MM.1S (cell line): ENCODE data around the gene GABARAPL1.

Source experiments
- DNase-seq: peaks from one replicate; pipeline ENCODE4 v3.0.0-alpha.2; 2015
- H2AFZ ChIP-seq: fragments of 300-600 bp; sonication (generic); 2 replicates; pipeline ENCODE4 v1.6.0; 2016; ENCODE audit warnings: antibody characterized with exemption, low read length
- H3F3A ChIP-seq: fragments of 300-600 bp; sonication (generic); 2 replicates; pipeline ENCODE4 v1.6.1; 2016; ENCODE audit warnings: mild to moderate bottlenecking, antibody characterized with exemption, low read length, moderate library complexity, mixed read lengths; ENCODE audit not compliant: insufficient read depth
- H3K27ac ChIP-seq: fragments of 300-600 bp; sonication (generic); 2 replicates; pipeline ENCODE4 v1.5.1; 2016; ENCODE audit warnings: mild to moderate bottlenecking, low read length
- H3K27me3 ChIP-seq: fragments of 300-600 bp; sonication (generic); replicated peaks from 2 replicates; pipeline ENCODE4 v1.6.0; 2016; ENCODE audit warnings: low read length; ENCODE audit not compliant: insufficient read depth
- H3K36me3 ChIP-seq: fragments of 300-600 bp; sonication (generic); replicated peaks from 2 replicates; pipeline ENCODE4 v1.6.1; 2016; ENCODE audit warnings: mild to moderate bottlenecking, low read length, mixed read lengths; ENCODE audit not compliant: insufficient read depth
- H3K4me1 ChIP-seq: fragments of 300-600 bp; sonication (generic); 2 replicates; pipeline ENCODE4 v1.6.1; 2016; ENCODE audit warnings: low read length, mixed read lengths
- H3K4me2 ChIP-seq: fragments of 300-600 bp; sonication (generic); 2 replicates; pipeline ENCODE4 v1.6.0; 2016; ENCODE audit warnings: low read depth, low read length
- H3K4me3 ChIP-seq: fragments of 300-600 bp; sonication (generic); 2 replicates; pipeline ENCODE4 v1.5.1; 2016; ENCODE audit warnings: low read length, mixed read lengths
- H3K79me2 ChIP-seq: fragments of 300-600 bp; sonication (generic); 2 replicates; pipeline ENCODE4 v1.6.1; 2016; ENCODE audit warnings: mixed run types, low read length, mixed read lengths
- H3K9ac ChIP-seq: fragments of 300-600 bp; sonication (generic); 2 replicates; pipeline ENCODE4 v1.6.1; 2016; ENCODE audit warnings: low read length, mixed read lengths
- H3K9me2 ChIP-seq: fragments of 300-600 bp; sonication (generic); replicated peaks from 2 replicates; pipeline ENCODE4 v1.6.1; 2016; ENCODE audit warnings: mild to moderate bottlenecking, low read length, mixed read lengths; ENCODE audit not compliant: insufficient read depth
- H3K9me3 ChIP-seq: fragments of 300-600 bp; sonication (generic); replicated peaks from 2 replicates; pipeline ENCODE4 v1.6.1; 2016; ENCODE audit warnings: mild to moderate bottlenecking, low read length, mixed read lengths; ENCODE audit not compliant: insufficient read depth
- H4K20me1 ChIP-seq: fragments of 300-600 bp; sonication (generic); 2 replicates; pipeline ENCODE4 v1.6.1; 2016; ENCODE audit warnings: mild to moderate bottlenecking, low read length, moderate library complexity, mixed read lengths; ENCODE audit not compliant: insufficient read depth
- CTCF ChIP-seq: fragments of 300-600 bp; sonication (generic); IDR thresholded peaks from 2 replicates; pipeline ENCODE4 v1.5.1; 2016; ENCODE audit warnings: antibody characterized with exemption, low read length, mixed read lengths
- EZH2 ChIP-seq: fragments of 300-600 bp; sonication (generic); optimal IDR thresholded peaks from 2 replicates; pipeline ENCODE3; 2017; ENCODE audit warnings: low read depth, mild to moderate bottlenecking, antibody characterized with exemption, low read length, mixed read lengths
- EZH2phosphoT487 ChIP-seq: fragments of 300-600 bp; sonication (generic); IDR thresholded peaks from 2 replicates; pipeline ENCODE4 v1.6.1; 2018; ENCODE audit warnings: antibody characterized with exemption, low read length

Gene GABARAPL1

GRCh38 chr12:10178821-10179220 is 33.9 kb upstream of the GABARAPL1 start, which contains the start of gene TMEM52B:
TMEM52B (plus strand) TSS chr12:10179032; CDS start chr12:10179575, 543 bp downstream.
- no peaks in the 10 kb centered on the region for H4K20me1 ChIP-seq
- no peaks in the 10 kb centered on the region for H3K9me3 ChIP-seq
- no peaks in the 10 kb centered on the region for H3F3A ChIP-seq
- no peaks in the 10 kb centered on the region for H3K27me3 ChIP-seq
- no peaks in the 10 kb centered on the region for H3K9me2 ChIP-seq
- no peak within 1 kb of the TSS for H3K4me3 ChIP-seq
- no peaks in the 10 kb centered on the region for H3K4me1 ChIP-seq
- no peak within 1 kb of the TSS for H3K4me2 ChIP-seq
- no peak for TF ChIP-seq CTCF
- TF ChIP-seq EZH2, result no peak
- no peak for TF ChIP-seq EZH2phosphoT487
- no peak within 1 kb of the TSS for H3K9ac ChIP-seq
- DNase-seq, result no peak
- no peak within 1 kb of the TSS for H2AFZ ChIP-seq
- H3K79me2 ChIP-seq, result no peaks in the 10 kb centered on the region
- H3K36me3 ChIP-seq, result no peaks in the 10 kb centered on the region
- no peak within 1 kb of the TSS for H3K27ac ChIP-seq

GRCh38 chr12:10179776-10180181 is 32.9 kb upstream of the GABARAPL1 start:
- H2AFZ ChIP-seq, result no peak overlapping the region
- H3K79me2 ChIP-seq, result no peaks in the 10 kb centered on the region
- no peaks in the 10 kb centered on the region for H3F3A ChIP-seq
- no peak for DNase-seq
- H3K36me3 ChIP-seq, result no peaks in the 10 kb centered on the region
- no peak overlapping the region for H3K9ac ChIP-seq
- H3K27me3 ChIP-seq, result no peaks in the 10 kb centered on the region
- TF ChIP-seq EZH2phosphoT487, result no peak
- no peak for TF ChIP-seq CTCF
- TF ChIP-seq EZH2, result no peak
- no peak overlapping the region for H3K27ac ChIP-seq
- no peak overlapping the region for H3K4me3 ChIP-seq
- no peaks in the 10 kb centered on the region for H3K4me1 ChIP-seq
- H3K4me2 ChIP-seq, result no peak overlapping the region
- H3K9me3 ChIP-seq, result no peaks in the 10 kb centered on the region
- no peaks in the 10 kb centered on the region for H4K20me1 ChIP-seq
- H3K9me2 ChIP-seq, result no peaks in the 10 kb centered on the region

DNA sequence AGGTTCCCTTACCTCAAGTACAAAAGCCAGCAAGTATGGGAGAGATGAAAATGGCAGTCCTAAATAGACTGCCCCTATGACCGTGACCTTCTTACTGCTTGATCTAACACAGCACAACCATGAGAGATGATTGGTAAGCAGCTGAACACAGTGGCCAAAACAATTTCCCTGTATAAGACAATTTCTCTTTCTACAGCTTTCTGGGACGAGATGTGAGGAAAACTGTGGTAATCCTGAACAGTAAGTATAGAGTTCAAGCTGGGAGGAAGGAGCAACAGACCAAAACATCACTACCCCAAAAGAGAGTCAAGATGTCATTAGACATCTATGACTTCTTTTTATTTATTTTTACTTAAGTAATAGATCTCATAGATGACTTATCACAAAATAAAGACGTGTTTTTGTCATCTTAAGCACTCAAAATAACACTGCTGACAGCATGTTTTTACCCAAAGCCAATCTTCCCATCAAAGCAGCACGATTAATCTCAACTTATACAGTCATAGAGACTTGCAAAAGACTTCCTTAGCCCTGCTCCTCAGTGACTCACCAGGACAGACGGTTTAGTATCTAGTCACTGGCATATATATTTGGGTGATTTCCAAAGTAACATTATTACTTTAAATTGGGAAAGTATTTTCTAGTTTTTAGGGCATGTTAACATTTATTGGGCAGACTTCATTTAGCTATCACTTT is 30.2 kb upstream of the GABARAPL1 start:
- Histone ChIP-seq H3K79me2 (no peaks in the 10 kb centered on the region), H3K4me2 (no peak overlapping the region), H3K27ac (no peak overlapping the region), H2AFZ (no peak overlapping the region), H3F3A (no peaks in the 10 kb centered on the region), H3K4me1 (no peaks in the 10 kb centered on the region), H3K36me3 (no peaks in the 10 kb centered on the region), H4K20me1 (no peaks in the 10 kb centered on the region), H3K27me3 (no peaks in the 10 kb centered on the region), H3K9me3 (no peaks in the 10 kb centered on the region), H3K4me3 (no peak overlapping the region), H3K9ac (no peak overlapping the region), H3K9me2 (no peaks in the 10 kb centered on the region)
- TF ChIP-seq EZH2 (no peak), EZH2phosphoT487 (no peak)
- no peak for DNase-seq

DNA sequence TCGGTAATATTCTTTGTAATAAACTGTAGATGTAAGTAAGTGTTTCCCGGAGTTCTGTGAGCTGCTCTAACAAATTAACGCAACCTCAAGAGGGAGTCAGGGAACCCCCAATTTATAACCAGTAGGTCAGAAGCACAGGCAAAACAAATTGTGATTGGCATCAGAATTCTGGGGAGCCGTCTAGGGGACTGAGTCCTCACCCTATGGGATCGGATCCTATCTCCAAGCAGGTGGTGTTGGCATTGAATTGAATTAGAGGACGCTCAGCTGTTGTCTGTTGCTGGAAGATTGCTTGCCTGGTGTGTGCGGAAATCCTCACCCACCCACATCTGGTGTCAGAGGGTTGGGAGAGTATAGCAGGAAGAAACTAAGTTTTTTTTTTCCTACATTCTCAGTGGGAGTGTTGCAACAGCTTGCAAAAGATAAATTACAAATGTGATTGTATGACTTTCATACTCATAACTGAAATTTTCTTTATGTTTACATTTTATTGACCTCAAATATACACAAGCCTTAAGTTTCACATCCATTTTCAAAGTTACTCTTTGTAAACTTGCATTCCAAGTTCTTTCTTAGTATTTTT is 28.3 kb upstream of the GABARAPL1 start:
- Histone ChIP-seq H3K4me2 (no peak overlapping the region), H3K4me1 (no peaks in the 10 kb centered on the region)
- no peak for DNase-seq

More for the DNA sequence above, 28.3 kb upstream of the GABARAPL1 start:
- no peaks in the 10 kb centered on the region for H3K9me3 ChIP-seq
- no peaks in the 10 kb centered on the region for H3K9me2 ChIP-seq
- H3K4me3 ChIP-seq, result no peak overlapping the region
- no peaks in the 10 kb centered on the region for H3F3A ChIP-seq
- no peak overlapping the region for H3K9ac ChIP-seq
- H3K27ac ChIP-seq, result no peak overlapping the region
- H3K79me2 ChIP-seq, result no peaks in the 10 kb centered on the region
- no peak for TF ChIP-seq CTCF
- no peak for TF ChIP-seq EZH2
- no peak for TF ChIP-seq EZH2phosphoT487
- H2AFZ ChIP-seq, result no peak overlapping the region
- no peaks in the 10 kb centered on the region for H3K36me3 ChIP-seq
- H3K27me3 ChIP-seq, result no peaks in the 10 kb centered on the region
- no peaks in the 10 kb centered on the region for H4K20me1 ChIP-seq
